ENCODE measurements around the gene PRKCH. TPM values are rescaled to one million over a fixed set of nuclear protein-coding genes. Genes with fewer than 3 reads are reported as not detected.
A peak's percentile ranks its signal among the peaks of the same experiment; 100 is the strongest.

PRKCH gene
- total and polyA plus RNA-seq, 10 of the 15 experiments (the other 5 are each of a cell fraction or from before 2014, with no cell fraction given) = 10.7 to 140 (median 33.2) TPM

- TF ChIP-seq SIX5 (IDR thresholded peaks at IDR 0.05; ENCODE audit: low read depth, low read length, severe bottlenecking) (no peak), CBX3 (IDR thresholded peaks at IDR 0.05; ENCODE audit: borderline replicate concordance, low read depth) (no peak)
Observed at GRCh38 chr14:61364243-61364642, 42.9 kb downstream of the PRKCH start (continued).

- in situ Hi-C loops (cut with MboI) = no loop called here
- 0 out of 2 replicates have a peak overlapping the region, but pooled peaks have one; percentile 7 for H3K27ac ChIP-seq (ENCODE audit: control insufficient read depth, insufficient read depth)
- 21% methylated on average over 3 of the region's 3 CpGs for WGBS (ENCODE audit: insufficient coverage, insufficient replicate concordance, low lambda C conversion rate, missing lambda C conversion rate)
- TF ChIP-seq MTA3 (IDR thresholded peaks at IDR 0.05; ENCODE audit: borderline replicate concordance, low read length) = no peak
- TF ChIP-seq ZBED1 (IDR thresholded peaks at IDR 0.05; ENCODE audit: borderline replicate concordance) = no peak
- no peak for TF ChIP-seq CEBPB (IDR thresholded peaks at IDR 0.05; ENCODE audit: borderline replicate concordance in 1 of 2, low read depth in 2 of 2, low read length in 2 of 2)
- no peak for TF ChIP-seq SREBF1 (IDR thresholded peaks at IDR 0.05; ENCODE audit: low read length)
- TF ChIP-seq RUNX3 (IDR thresholded peaks at IDR 0.05; ENCODE audit: low read length) = no peak
- TF ChIP-seq SPI1 (IDR thresholded peaks at IDR 0.05; ENCODE audit: borderline replicate concordance, insufficient read depth, low read depth, low read length) = peak; percentile 56
- peak in 1 of 2 experiments; percentile 17; a peak in 1 of 4 replicates for TF ChIP-seq IKZF2 (IDR thresholded peaks at IDR 0.05)
- no peak for TF ChIP-seq YBX1 (IDR thresholded peaks at IDR 0.05)
- no peak for TF ChIP-seq CEBPZ (IDR thresholded peaks at IDR 0.05; ENCODE audit: low read depth, low read length)
- TF ChIP-seq ZNF24 (IDR thresholded peaks at IDR 0.05) = no peak
- TF ChIP-seq CBX5 (IDR thresholded peaks at IDR 0.05; ENCODE audit: low read depth) = no peak
- no peak for TF ChIP-seq LARP7 (IDR thresholded peaks at IDR 0.05)
- no peak for TF ChIP-seq REST (IDR thresholded peaks at IDR 0.05; ENCODE audit: low read depth, low read length)
Observed at GRCh38 chr14:61365667-61366212, 44.4 kb downstream of the PRKCH start.

More at GRCh38 chr14:61365667-61366212, 44.4 kb downstream of the PRKCH start:
- no peak for ATAC-seq
- BruUV-seq (replicated peaks) = no TSS peak
- ChIA-PET CTCF (interaction anchor here (0.6 to 1.2 kb wide), 3 partner anchors 11 to 12 kb away, joined by 3 to 4 read pairs (median 3); no protein-coding TSS in a partner anchor), SMC1A (ENCODE audit: uncharacterized antibody, unreplicated experiment) (interaction anchor here (0.6 to 1.9 kb wide), 7 partner anchors 13 to 502 kb away, joined by 3 to 10 read pairs (median 4); no protein-coding TSS in a partner anchor), RAD21 (ENCODE audit: unreplicated experiment) (interaction anchor here (0.8 to 2.2 kb wide), 2 partner anchors 18 to 39 kb away, joined by 3 to 8 read pairs; no protein-coding TSS in a partner anchor), POLR2A (interaction anchor here (3.5 kb wide), 1 partner anchor 13 kb away, joined by 29 read pairs; no protein-coding TSS in a partner anchor)
- Histone ChIP-seq H3K4me3 (no peak overlapping the region), H3K4me1 (ENCODE audit: control insufficient read depth, insufficient read depth, low read length) (peaks cover 34% of the 10 kb centered on the region), H3K27me3 (replicated peaks in 1 of 2; ENCODE audit: control insufficient read depth in 2 of 2, insufficient read depth in 2 of 2, low read length in 1 of 2) (no peaks in the 10 kb centered on the region), H2AFZ (ENCODE audit: control insufficient read depth, low read depth, low read length) (no peak overlapping the region), H3K9me3 (replicated peaks; ENCODE audit: control insufficient read depth, insufficient read depth, low read length) (no peaks in the 10 kb centered on the region; the same call in 2 of the 3 replicates), H4K20me1 (ENCODE audit: control insufficient read depth, insufficient read depth) (no peaks in the 10 kb centered on the region), H3K79me2 (ENCODE audit: control insufficient read depth, insufficient read depth, low read length) (peaks cover 87% of the 10 kb centered on the region), H3K4me2 (ENCODE audit: control insufficient read depth, insufficient read depth) (no peak overlapping the region), H3K9ac (ENCODE audit: control insufficient read depth, insufficient read depth, low read length) (no peak overlapping the region), H3K36me3 (ENCODE audit: control insufficient read depth in 2 of 2, insufficient read depth in 2 of 2, low read length in 1 of 2) (no peaks in the 10 kb centered on the region; a peak in 1 of 4 replicates)
- intact Hi-C loops (cut with micrococcal nuclease; ENCODE audit: unreplicated experiment) = no loop called here
- no peak for DNase-seq (ENCODE audit: low read depth, low spot score)
- FAIRE-seq = no peak

Data from GM12878 (cell line).